ENCODE results near the gene IFNG-AS1. TPM values are rescaled to one million over a fixed set of nuclear protein-coding genes. Genes with fewer than 3 reads are reported as not detected.
A peak's percentile ranks its signal among the peaks of the same experiment; 100 is the strongest.

Gene IFNG-AS1
- total RNA-seq, 2 experiments from 2014 or later = 0.55 to 1.1 TPM

GRCh38 chr12:67942724-67943123 is 46.5 kb upstream of the IFNG-AS1 start:
- intact Hi-C loops (cut with DNase I, micrococcal nuclease) = loop anchor here (1.0 to 5.0 kb wide), 5 partner anchors 290 to 586 kb away; no protein-coding TSS in a partner anchor
- DNase-seq = no peak
- no peaks in the 10 kb centered on the region for H3K9me3 ChIP-seq (ENCODE audit: control insufficient read depth in 1 of 2, insufficient read depth in 1 of 2, low read length in 2 of 2)
- no peaks in the 10 kb centered on the region for H3K36me3 Mint-ChIP-seq (ENCODE audit: low read depth)
- peaks cover 4% of the 10 kb centered on the region for H3K27me3 Mint-ChIP-seq
- no peaks in the 10 kb centered on the region for H3K27me3 ChIP-seq (ENCODE audit: control insufficient read depth in 1 of 2, insufficient read depth in 2 of 2, low read length in 2 of 2)
- ChIA-PET POLR2A (interaction anchor here (0.7 to 1.7 kb wide), 8 partner anchors 22 to 588 kb away, joined by 3 to 23 read pairs (median 6); no protein-coding TSS in a partner anchor), CTCF (interaction anchor here (0.6 to 3.8 kb wide), 6 partner anchors 14 to 597 kb away, joined by 3 to 57 read pairs (median 4); no protein-coding TSS in a partner anchor)
- TF ChIP-seq CTCF (IDR thresholded peaks at IDR 0.05) = no peak
- no peak overlapping the region for H3K27ac Mint-ChIP-seq
- no peak for ATAC-seq (ENCODE audit: poor library complexity)
- H3K4me1 Mint-ChIP-seq (ENCODE audit: low read depth) = no peaks in the 10 kb centered on the region
- no peaks in the 10 kb centered on the region for H3K4me1 ChIP-seq (ENCODE audit: insufficient read depth, low read length)
- no peaks in the 10 kb centered on the region for H3K36me3 ChIP-seq (ENCODE audit: insufficient read depth, low read length)
- no peak overlapping the region for H3K27ac ChIP-seq (ENCODE audit: low read depth in 1 of 2, low read length in 2 of 2)
- no peaks in the 10 kb centered on the region for H3K9me3 Mint-ChIP-seq
- H3K4me3 Mint-ChIP-seq = no peak overlapping the region
- no peak overlapping the region for H3K4me3 ChIP-seq (ENCODE audit: low read length)

GRCh38 chr12:67943141-67943892 is 45.9 kb upstream of the IFNG-AS1 start:
- Histone ChIP-seq H3K4me1 (ENCODE audit: insufficient read depth, low read length) (no peaks in the 10 kb centered on the region), H3K36me3 (ENCODE audit: insufficient read depth, low read length) (no peaks in the 10 kb centered on the region), H3K9me3 (ENCODE audit: control insufficient read depth in 1 of 2, insufficient read depth in 1 of 2, low read length in 2 of 2) (no peaks in the 10 kb centered on the region), H3K4me3 (ENCODE audit: low read length) (no peak overlapping the region), H3K27me3 (ENCODE audit: control insufficient read depth in 1 of 2, insufficient read depth in 2 of 2, low read length in 2 of 2) (no peaks in the 10 kb centered on the region), H3K27ac (ENCODE audit: low read depth in 1 of 2, low read length in 2 of 2) (no peak overlapping the region)
- no peaks in the 10 kb centered on the region for H3K4me1 Mint-ChIP-seq (ENCODE audit: low read depth)
- peak; percentile 87 for TF ChIP-seq CTCF (IDR thresholded peaks at IDR 0.05)
- intact Hi-C loops (cut with DNase I, micrococcal nuclease) = loop anchor here (1.0 to 5.0 kb wide), 5 partner anchors 291 to 587 kb away; no protein-coding TSS in a partner anchor
- no peak overlapping the region for H3K4me3 Mint-ChIP-seq
- H3K27ac Mint-ChIP-seq = no peak overlapping the region
- no peaks in the 10 kb centered on the region for H3K36me3 Mint-ChIP-seq (ENCODE audit: low read depth)
- peak; percentile 4 to 81 (median 56) for DNase-seq
- ChIA-PET CTCF (interaction anchor here (0.6 to 3.8 kb wide), 6 partner anchors 15 to 597 kb away, joined by 3 to 57 read pairs (median 4); no protein-coding TSS in a partner anchor), POLR2A (interaction anchor here (0.7 to 1.7 kb wide), 8 partner anchors 23 to 589 kb away, joined by 3 to 23 read pairs (median 6); no protein-coding TSS in a partner anchor)
- H3K27me3 Mint-ChIP-seq = peaks cover 4% of the 10 kb centered on the region
- no peaks in the 10 kb centered on the region for H3K9me3 Mint-ChIP-seq
- ATAC-seq (ENCODE audit: poor library complexity) = peak; percentile 78

- intact Hi-C loops (cut with DNase I, micrococcal nuclease) = loop anchor here in 1 of 2 experiments (5.0 kb wide), 2 partner anchors 292 to 502 kb away; no protein-coding TSS in a partner anchor
- no peak overlapping the region for H3K27ac Mint-ChIP-seq
- ATAC-seq (ENCODE audit: poor library complexity) (no peak), DNase-seq (no peak)
- no peak overlapping the region for H3K4me3 ChIP-seq (ENCODE audit: low read length)
- H3K36me3 ChIP-seq (ENCODE audit: insufficient read depth, low read length) = no peaks in the 10 kb centered on the region
- no peak overlapping the region for H3K4me3 Mint-ChIP-seq
- no peaks in the 10 kb centered on the region for H3K4me1 ChIP-seq (ENCODE audit: insufficient read depth, low read length)
- TF ChIP-seq CTCF (IDR thresholded peaks at IDR 0.05) = no peak
- POLR2A ChIA-PET = no interaction called here
- peaks cover 4% of the 10 kb centered on the region for H3K27me3 Mint-ChIP-seq
- no peaks in the 10 kb centered on the region for H3K9me3 ChIP-seq (ENCODE audit: control insufficient read depth in 1 of 2, insufficient read depth in 1 of 2, low read length in 2 of 2)
- no peaks in the 10 kb centered on the region for H3K4me1 Mint-ChIP-seq (ENCODE audit: low read depth)
- H3K27ac ChIP-seq (ENCODE audit: low read depth in 1 of 2, low read length in 2 of 2) = no peak overlapping the region
- H3K36me3 Mint-ChIP-seq (ENCODE audit: low read depth) = no peaks in the 10 kb centered on the region
- no peaks in the 10 kb centered on the region for H3K9me3 Mint-ChIP-seq
- no peaks in the 10 kb centered on the region for H3K27me3 ChIP-seq (ENCODE audit: control insufficient read depth in 1 of 2, insufficient read depth in 2 of 2, low read length in 2 of 2)
- CTCF ChIA-PET = interaction anchor here (3.8 kb wide), 1 partner anchor 589 kb away, joined by 57 read pairs; no protein-coding TSS in a partner anchor
Measured at GRCh38 chr12:67944093-67944492, 45.2 kb upstream of the IFNG-AS1 start.
